KOPT-K1 (cell line): ENCODE results near the gene TRAM1L1.

Experiments
- H3K27ac ChIP-seq: fragments of 200-600 bp; sonication (generic); 2 replicates; pipeline ENCODE4 v1.5.1; 2016; ENCODE audit warnings: antibody characterized with exemption, mild to moderate bottlenecking, low read depth, low read length; ENCODE audit not compliant: poor library complexity, severe bottlenecking
- H3K36me3 ChIP-seq: fragments of 200-600 bp; sonication (generic); 2 replicates; pipeline ENCODE4 v1.5.1; 2017; ENCODE audit warnings: antibody characterized with exemption, mild to moderate bottlenecking, low read length, moderate library complexity; ENCODE audit not compliant: insufficient read depth
- H3K9me3 ChIP-seq: fragments of 200-600 bp; sonication (generic); 2 replicates; pipeline ENCODE4 v1.5.1; 2017; ENCODE audit warnings: antibody characterized with exemption, low read length, mild to moderate bottlenecking; ENCODE audit not compliant: insufficient read depth, poor library complexity, severe bottlenecking

TRAM1L1 gene

DNA sequence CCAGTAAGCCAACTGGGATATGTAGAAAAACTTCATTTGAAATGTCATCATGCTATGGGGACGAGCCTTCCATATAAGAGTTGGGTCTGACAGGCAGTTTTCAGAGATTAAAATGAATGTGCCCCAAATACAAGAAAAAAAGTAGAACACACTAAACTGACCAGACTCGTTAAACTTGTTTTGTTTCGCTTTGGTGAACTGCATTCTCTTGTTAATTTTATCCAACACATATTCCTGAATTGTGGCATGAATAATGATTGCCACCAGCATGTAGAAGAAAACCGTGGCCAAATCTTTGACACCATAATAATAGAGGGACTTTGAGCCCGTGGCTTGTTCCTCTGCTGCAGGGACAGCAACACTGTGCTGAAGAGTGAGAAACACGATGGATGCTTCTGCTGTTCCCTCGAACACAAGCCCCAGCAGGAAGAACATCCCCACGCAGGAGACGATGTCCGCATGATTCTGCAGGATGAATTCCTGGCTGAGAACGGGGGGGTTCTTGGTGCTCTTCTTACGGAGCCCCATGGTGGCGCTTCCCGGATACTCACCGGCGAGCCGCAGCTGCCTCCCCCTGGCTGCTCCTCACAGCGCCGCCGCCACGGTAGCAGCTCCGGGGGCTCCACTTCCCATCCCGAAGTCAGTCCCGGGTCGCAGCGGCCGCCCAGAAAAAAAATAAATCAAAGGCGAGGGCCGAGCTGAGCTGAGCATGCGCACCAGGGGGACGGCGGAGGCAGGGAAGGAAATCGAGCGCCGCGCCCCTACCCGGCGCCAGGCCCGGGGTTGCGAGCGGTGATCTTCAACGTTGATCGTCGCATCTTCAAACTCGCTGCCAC lies at the start of gene TRAM1L1:
Gene TRAM1L1 (minus strand): TSS at position 711 of the 836 bp plus-strand sequence. CDS start 183 bp downstream, at position 528.
- Histone ChIP-seq H3K27ac (peak within 1 kb of the TSS; percentile 21), H3K36me3 (no peaks in the 10 kb centered on the region), H3K9me3 (peaks cover 6% of the 10 kb centered on the region)

DNA sequence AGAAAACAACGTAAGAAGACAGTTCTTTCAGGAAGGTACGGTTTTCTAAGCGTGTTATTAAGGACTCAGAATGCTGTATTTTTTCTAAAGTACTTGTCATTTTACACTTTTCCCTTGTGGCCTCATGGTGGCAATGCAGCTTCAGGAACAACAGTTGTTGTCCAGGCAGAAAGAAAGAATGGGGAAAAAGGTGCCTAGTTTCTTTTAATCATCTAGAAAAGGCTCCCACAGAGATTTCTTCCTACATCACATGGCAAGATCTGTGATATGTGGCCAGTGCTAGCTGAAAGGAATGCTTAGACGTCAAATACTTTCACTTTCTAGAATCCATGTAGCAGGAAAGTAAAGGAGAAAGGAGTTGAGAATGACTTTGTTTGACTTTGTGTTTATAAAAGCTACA lies 49.0 kb upstream of the TRAM1L1 start:
- Histone ChIP-seq H3K36me3 (no peaks in the 10 kb centered on the region), H3K27ac (no peak overlapping the region), H3K9me3 (peaks cover 14% of the 10 kb centered on the region)

DNA sequence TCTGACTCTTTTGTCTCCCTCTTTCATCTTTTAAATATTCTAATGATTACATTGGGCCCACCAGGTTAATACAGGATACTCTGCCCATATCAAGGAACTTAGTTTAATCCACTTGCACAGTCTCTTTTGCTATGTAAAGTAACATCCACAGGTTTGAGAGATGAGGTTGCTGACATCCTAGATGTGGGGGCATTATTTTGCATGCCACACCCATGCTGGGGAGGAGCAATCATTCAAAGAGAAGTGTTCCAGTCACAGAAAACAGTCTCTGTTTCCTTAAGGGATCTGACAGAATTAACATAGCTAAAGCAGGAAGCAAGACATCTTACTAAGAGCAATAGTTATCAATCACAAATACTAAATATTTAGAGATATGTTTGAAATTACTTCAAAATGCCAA lies 11.5 kb upstream of the TRAM1L1 start:
- Histone ChIP-seq H3K9me3 (no peaks in the 10 kb centered on the region), H3K27ac (no peak overlapping the region), H3K36me3 (no peaks in the 10 kb centered on the region)

DNA sequence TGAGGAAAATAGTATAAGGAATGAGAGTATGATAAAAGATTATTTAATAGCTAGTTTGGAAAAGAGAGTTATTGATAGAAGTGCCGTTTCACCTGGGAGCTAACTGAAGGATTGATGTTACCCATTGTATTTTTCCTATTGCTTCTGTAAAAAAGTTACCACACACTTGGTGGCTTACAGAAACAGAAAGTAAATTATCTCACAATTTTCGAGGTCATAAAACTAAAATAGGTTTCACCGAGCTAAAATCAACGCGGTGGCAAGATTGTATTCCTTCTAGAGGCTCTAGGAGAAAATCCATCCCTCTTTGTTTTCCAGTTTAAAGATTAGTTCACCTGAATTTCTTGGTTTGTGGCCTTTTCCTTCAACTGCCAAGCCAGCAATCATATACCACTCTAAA lies 11.1 kb upstream of the TRAM1L1 start:
- H3K9me3 ChIP-seq, result no peaks in the 10 kb centered on the region
- H3K36me3 ChIP-seq, result no peaks in the 10 kb centered on the region
- no peak overlapping the region for H3K27ac ChIP-seq

DNA sequence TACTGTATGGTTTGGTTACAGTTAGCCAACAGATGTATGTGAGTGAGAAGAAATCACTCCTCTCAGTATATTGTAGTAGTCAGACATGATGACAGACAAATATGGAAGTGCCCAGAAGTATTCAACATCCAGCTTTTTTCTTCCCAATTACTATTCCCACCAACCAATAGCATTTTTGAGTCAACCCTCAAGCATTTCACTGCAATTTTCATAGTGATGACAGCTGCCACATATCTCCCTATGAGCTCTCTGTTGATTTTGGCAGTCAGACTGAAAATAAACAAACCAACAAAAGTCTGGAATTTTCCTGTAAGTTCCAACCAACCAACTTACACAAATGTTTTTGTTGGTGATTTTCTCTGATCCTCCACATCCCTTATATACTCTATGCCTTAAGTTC lies 8.2 kb upstream of the TRAM1L1 start:
- no peaks in the 10 kb centered on the region for H3K9me3 ChIP-seq
- no peak overlapping the region for H3K27ac ChIP-seq
- H3K36me3 ChIP-seq, result no peaks in the 10 kb centered on the region

DNA sequence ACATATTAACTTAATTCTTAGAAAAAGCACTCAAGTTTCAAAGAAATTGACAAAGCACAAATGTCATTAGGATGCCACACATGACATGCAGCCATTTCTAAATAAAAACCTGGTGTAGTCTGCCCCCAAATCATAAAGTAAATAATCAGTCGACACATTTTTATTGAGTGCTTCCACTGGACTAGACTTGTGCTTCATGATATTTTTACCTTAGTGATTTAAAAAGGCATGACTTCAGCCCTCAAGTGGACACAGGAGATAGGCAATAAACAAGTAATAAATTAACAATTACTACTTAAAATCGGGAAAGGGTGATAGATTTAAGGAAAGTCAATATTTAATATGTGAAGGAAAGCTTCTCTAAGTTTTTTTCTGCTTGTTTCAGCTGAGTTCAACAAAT lies 7.6 kb downstream of the TRAM1L1 start:
- no peaks in the 10 kb centered on the region for H3K36me3 ChIP-seq
- no peak overlapping the region for H3K27ac ChIP-seq
- H3K9me3 ChIP-seq, result peaks cover 4% of the 10 kb centered on the region

DNA sequence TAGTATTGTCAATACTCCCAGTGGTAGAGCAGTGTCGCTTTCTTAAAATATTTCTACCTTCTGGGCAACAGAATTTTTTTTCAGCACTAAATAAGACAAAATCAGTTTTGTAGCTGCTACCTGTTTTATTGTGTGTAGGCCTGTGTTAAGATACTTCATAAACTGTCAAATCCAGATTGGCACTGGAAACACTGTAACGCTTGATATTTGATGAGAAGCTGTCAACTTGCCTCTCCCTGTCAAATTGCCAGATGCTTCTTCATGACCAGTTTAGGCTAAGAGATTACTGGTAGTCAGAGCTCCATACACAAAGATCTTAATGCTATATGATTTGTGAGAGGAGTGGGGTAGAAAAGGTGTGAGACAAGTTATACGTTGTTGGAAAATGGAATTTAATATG lies 17.3 kb downstream of the TRAM1L1 start:
- H3K27ac ChIP-seq, result no peak overlapping the region
- no peaks in the 10 kb centered on the region for H3K9me3 ChIP-seq
- no peaks in the 10 kb centered on the region for H3K36me3 ChIP-seq

DNA sequence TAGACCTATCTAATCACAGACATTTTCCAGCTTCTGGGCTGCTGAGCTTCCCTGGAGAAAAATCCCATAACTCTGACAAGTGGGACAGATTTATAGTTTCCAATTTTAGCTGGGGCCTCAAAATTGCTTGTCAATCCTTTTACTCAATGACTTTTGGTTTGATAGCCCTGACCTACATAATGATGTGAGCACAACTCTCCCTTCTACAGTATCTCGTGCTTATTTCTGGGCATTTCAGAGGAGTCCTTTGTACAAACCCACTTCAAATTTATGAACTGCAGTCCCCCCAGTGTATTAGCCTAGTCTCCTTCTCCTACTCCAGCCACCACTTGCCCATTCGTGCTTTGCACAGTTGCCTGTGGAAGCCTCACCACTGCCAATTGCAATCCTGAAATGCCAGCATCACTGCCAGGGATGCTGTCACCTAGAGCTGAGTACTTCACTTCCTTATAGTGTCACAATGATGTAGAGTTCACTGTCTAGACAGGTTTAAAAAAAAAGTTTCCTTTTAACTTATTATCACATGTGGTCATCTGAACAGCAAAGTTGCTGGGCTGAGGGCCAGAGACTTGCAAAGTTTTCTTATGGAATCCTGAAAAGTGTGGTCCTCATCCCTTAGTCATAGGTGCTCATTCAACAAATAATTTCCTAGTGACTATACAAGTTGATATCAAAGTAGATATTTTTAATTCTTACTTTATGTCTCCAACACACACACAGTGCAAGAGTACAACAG lies 21.2 kb downstream of the TRAM1L1 start:
- no peaks in the 10 kb centered on the region for H3K36me3 ChIP-seq
- H3K27ac ChIP-seq, result no peak overlapping the region
- no peaks in the 10 kb centered on the region for H3K9me3 ChIP-seq

DNA sequence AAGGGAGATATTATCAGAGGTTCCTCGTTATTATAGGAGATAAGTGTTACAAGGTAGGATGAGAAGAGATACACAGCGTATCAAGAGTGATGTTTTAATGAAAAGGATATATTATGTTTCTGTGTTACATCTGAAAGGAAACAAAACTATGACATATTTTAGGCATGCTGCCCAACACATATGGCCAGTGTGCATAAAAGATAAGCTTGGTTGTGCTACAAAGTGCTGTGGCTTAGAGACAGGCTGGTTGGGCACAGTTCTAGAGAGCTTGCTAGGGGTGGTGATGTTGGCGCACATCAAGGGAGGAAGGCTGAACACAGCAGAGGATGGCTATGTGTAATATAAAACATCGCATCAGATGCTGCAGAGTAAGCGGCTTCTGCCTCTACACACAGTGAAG lies 42.4 kb downstream of the TRAM1L1 start:
- Histone ChIP-seq H3K27ac (no peak overlapping the region), H3K36me3 (no peaks in the 10 kb centered on the region)

More for the DNA sequence above, 42.4 kb downstream of the TRAM1L1 start:
- no peaks in the 10 kb centered on the region for H3K9me3 ChIP-seq
